Nephron progenitor cell (in vitro differentiated cells): ENCODE data around the gene COX6A2.
A peak's percentile ranks its signal among the peaks of the same experiment; 100 is the strongest.

ENCODE experiments used
- DNase-seq: peaks from one replicate; pipeline ENCODE4 v3.0.0; 2021
- H3K27ac Mint-ChIP-seq: 2 replicates; pipeline ENCODE4 v1.8.0; 2021; ENCODE audit warnings: mild to moderate bottlenecking, moderate library complexity, mixed read lengths
- H3K27me3 Mint-ChIP-seq: 2 replicates; pipeline ENCODE4 v1.8.0; 2021; ENCODE audit warnings: mild to moderate bottlenecking, low read depth, mixed read lengths; ENCODE audit not compliant: poor library complexity
- H3K36me3 Mint-ChIP-seq: 2 replicates; pipeline ENCODE4 v1.8.0; 2021; ENCODE audit warnings: low read depth, mixed read lengths
- H3K4me1 Mint-ChIP-seq: 2 replicates; pipeline ENCODE4 v1.8.0; 2021; ENCODE audit warnings: mixed read lengths
- H3K4me3 Mint-ChIP-seq: 2 replicates; pipeline ENCODE4 v1.8.0; 2021; ENCODE audit warnings: mild to moderate bottlenecking, moderate library complexity, mixed read lengths
- H3K9me3 Mint-ChIP-seq: 2 replicates; pipeline ENCODE4 v1.8.0; 2021; ENCODE audit warnings: mild to moderate bottlenecking, moderate library complexity, mixed read lengths
- CTCF ChIP-seq: fragments of 200-600 bp; sonication (generic); IDR thresholded peaks from 2 replicates; pipeline ENCODE4 v1.5.0; 2021; ENCODE audit warnings: antibody characterized with exemption

Gene COX6A2

GRCh38 chr16:31428279-31428597 is at the start of gene COX6A2:
Gene COX6A2, minus strand, starts transcription at chr16:31428360. Its CDS starts 35 bp downstream, at chr16:31428325.
- Mint-ChIP-seq H3K9me3 (no peaks in the 10 kb centered on the region), H3K36me3 (no peaks in the 10 kb centered on the region), H3K4me3 (no peak within 1 kb of the TSS), H3K27me3 (peaks cover 43% of the 10 kb centered on the region), H3K27ac (no peak within 1 kb of the TSS), H3K4me1 (peaks cover 2% of the 10 kb centered on the region)
- no peak for TF ChIP-seq CTCF
- no peak for DNase-seq

GRCh38 chr16:31477220-31478216 is 49.4 kb upstream of the COX6A2 start:
- Mint-ChIP-seq H3K27me3 (peaks cover 91% of the 10 kb centered on the region), H3K4me1 (peaks cover 19% of the 10 kb centered on the region), H3K27ac (no peak overlapping the region), H3K36me3 (peaks cover 6% of the 10 kb centered on the region), H3K4me3 (peak overlapping the region; percentile 75), H3K9me3 (no peaks in the 10 kb centered on the region)
- DNase-seq, result peak; percentile 85
- peak; percentile 37 for TF ChIP-seq CTCF

- DNase-seq, result peak; percentile 83
- peaks cover 85% of the 10 kb centered on the region for H3K27me3 Mint-ChIP-seq
- H3K36me3 Mint-ChIP-seq, result peaks cover 6% of the 10 kb centered on the region
- H3K9me3 Mint-ChIP-seq, result no peaks in the 10 kb centered on the region
- H3K4me3 Mint-ChIP-seq, result peak overlapping the region; percentile 75
- H3K4me1 Mint-ChIP-seq, result peaks cover 23% of the 10 kb centered on the region
- H3K27ac Mint-ChIP-seq, result no peak overlapping the region
- TF ChIP-seq CTCF, result no peak
Measured at GRCh38 chr16:31476303-31477219, 48.4 kb upstream of the COX6A2 start.

- Mint-ChIP-seq H3K4me1 (peaks cover 29% of the 10 kb centered on the region), H3K36me3 (peaks cover 6% of the 10 kb centered on the region), H3K4me3 (peak overlapping the region; percentile 75), H3K27me3 (peaks cover 83% of the 10 kb centered on the region), H3K9me3 (no peaks in the 10 kb centered on the region), H3K27ac (no peak overlapping the region)
- TF ChIP-seq CTCF, result no peak
- DNase-seq, result peak; percentile 18
Measured at GRCh38 chr16:31475946-31476302, 47.8 kb upstream of the COX6A2 start.

GRCh38 chr16:31474773-31475738 is 46.9 kb upstream of the COX6A2 start:
- no peak for TF ChIP-seq CTCF
- Mint-ChIP-seq H3K27me3 (peaks cover 76% of the 10 kb centered on the region), H3K36me3 (peaks cover 6% of the 10 kb centered on the region), H3K27ac (no peak overlapping the region), H3K9me3 (no peaks in the 10 kb centered on the region), H3K4me3 (no peak overlapping the region), H3K4me1 (peaks cover 30% of the 10 kb centered on the region)
- no peak for DNase-seq
